Stimulated activated CD4-positive, alpha-beta T cell treated with anti-CD3 and anti-CD28 coated beads, Interleukin-15, amount 100 ng/mL, for 48 hours (primary cell): ENCODE measurements around the gene UNC5C.

Experiments used
- DNase-seq, 2 donors: peaks; one replicate each; pipeline ENCODE4 v3.0.0-alpha.2; 2020; ENCODE audit warnings: low read depth in 2 of 2

Gene UNC5C

GRCh38 chr4:95402299-95402698 is 146.5 kb downstream of the UNC5C start:
- no peak for DNase-seq

GRCh38 chr4:95398217-95398616 is 150.6 kb downstream of the UNC5C start:
- DNase-seq, result no peak

GRCh38 chr4:95394752-95395306 is 153.9 kb downstream of the UNC5C start:
- no peak for DNase-seq

GRCh38 chr4:95393821-95394220 is 155.0 kb downstream of the UNC5C start:
- DNase-seq, result no peak

- DNase-seq, result no peak
These were observed 159.9 kb downstream of the UNC5C start for GRCh38 chr4:95388911-95389310.

GRCh38 chr4:95387719-95388118 is 161.1 kb downstream of the UNC5C start:
- no peak for DNase-seq

GRCh38 chr4:95386410-95386809 is 162.4 kb downstream of the UNC5C start:
- no peak for DNase-seq

GRCh38 chr4:95381843-95382580 is 166.8 kb downstream of the UNC5C start:
- DNase-seq, result no peak

- no peak for DNase-seq
These were observed 169.1 kb downstream of the UNC5C start for GRCh38 chr4:95379633-95380032.

GRCh38 chr4:95377366-95377900 is 171.3 kb downstream of the UNC5C start:
- DNase-seq, result no peak

GRCh38 chr4:95371476-95372224 is 177.1 kb downstream of the UNC5C start:
- no peak for DNase-seq

- DNase-seq, result no peak
These were observed 180.9 kb downstream of the UNC5C start for GRCh38 chr4:95367824-95368223.

GRCh38 chr4:95363966-95364365 is 184.8 kb downstream of the UNC5C start:
- no peak for DNase-seq

GRCh38 chr4:95363559-95363925 is 185.2 kb downstream of the UNC5C start:
- DNase-seq, result no peak

GRCh38 chr4:95362906-95363558 is 185.7 kb downstream of the UNC5C start:
- DNase-seq, result no peak

- no peak for DNase-seq
These were observed 186.7 kb downstream of the UNC5C start for GRCh38 chr4:95362066-95362465.

GRCh38 chr4:95361696-95361965 is 187.1 kb downstream of the UNC5C start:
- DNase-seq, result no peak

GRCh38 chr4:95360906-95361695 is 187.7 kb downstream of the UNC5C start:
- DNase-seq, result no peak

GRCh38 chr4:95360256-95360903 is 188.4 kb downstream of the UNC5C start:
- no peak for DNase-seq

GRCh38 chr4:95358421-95358820 is 190.4 kb downstream of the UNC5C start:
- no peak for DNase-seq

- no peak for DNase-seq
These were observed 193.8 kb downstream of the UNC5C start for GRCh38 chr4:95355021-95355420.
